MM.1S (cell line): ENCODE results near the gene NEK11.

Experiments
- CTCF ChIP-seq: fragments of 300-600 bp; sonication (generic); IDR thresholded peaks from 2 replicates; pipeline ENCODE4 v1.5.1; 2016; ENCODE audit warnings: antibody characterized with exemption, low read length, mixed read lengths
- EZH2 ChIP-seq: fragments of 300-600 bp; sonication (generic); optimal IDR thresholded peaks from 2 replicates; pipeline ENCODE3; 2017; ENCODE audit warnings: low read depth, mild to moderate bottlenecking, antibody characterized with exemption, low read length, mixed read lengths
- EZH2phosphoT487 ChIP-seq: fragments of 300-600 bp; sonication (generic); IDR thresholded peaks from 2 replicates; pipeline ENCODE4 v1.6.1; 2018; ENCODE audit warnings: antibody characterized with exemption, low read length

GRCh38 chr3:131304890-131305289 lies 278.2 kb downstream of the NEK11 start:
- no peak for TF ChIP-seq CTCF
- no peak for TF ChIP-seq EZH2
- TF ChIP-seq EZH2phosphoT487, result no peak
